ENCODE data around the gene ERICH3.

Gene ERICH3

GRCh38 chr1:74584185-74584584 is 89.4 kb downstream of the ERICH3 start:
- DNase-seq (ENCODE audit: extremely low read depth, low read depth), result no peak
- TF ChIP-seq CTCF (IDR thresholded peaks at IDR 0.05; ENCODE audit: low read depth, low read length, missing control alignments), result no peak

GRCh38 chr1:74583397-74583796 is 90.2 kb downstream of the ERICH3 start:
- no peak for TF ChIP-seq CTCF (IDR thresholded peaks at IDR 0.05; ENCODE audit: low read depth, low read length, missing control alignments)
- no peak overlapping the region for H3K4me3 ChIP-seq (replicated peaks; ENCODE audit: low read depth, low read length)
- no peak for DNase-seq (ENCODE audit: extremely low read depth, low read depth)

More at GRCh38 chr1:74584185-74584584, 89.4 kb downstream of the ERICH3 start:
- H3K4me3 ChIP-seq (replicated peaks; ENCODE audit: low read depth, low read length), result no peak overlapping the region

- DNase-seq (ENCODE audit: extremely low read depth, low read depth), result no peak
- no peak overlapping the region for H3K4me3 ChIP-seq (replicated peaks; ENCODE audit: low read depth, low read length)
- TF ChIP-seq CTCF (IDR thresholded peaks at IDR 0.05; ENCODE audit: low read depth, low read length, missing control alignments), result no peak
These were observed 94.2 kb downstream of the ERICH3 start for GRCh38 chr1:74579425-74579824.

GRCh38 chr1:74578101-74578500 is 95.5 kb downstream of the ERICH3 start:
- no peak for DNase-seq (ENCODE audit: extremely low read depth, low read depth)
- TF ChIP-seq CTCF (IDR thresholded peaks at IDR 0.05; ENCODE audit: low read depth, low read length, missing control alignments), result no peak
- H3K4me3 ChIP-seq (replicated peaks; ENCODE audit: low read depth, low read length), result no peak overlapping the region

GRCh38 chr1:74571891-74572290 is 101.7 kb downstream of the ERICH3 start:
- DNase-seq (ENCODE audit: extremely low read depth, low read depth), result no peak
- TF ChIP-seq CTCF (IDR thresholded peaks at IDR 0.05; ENCODE audit: low read depth, low read length, missing control alignments), result no peak
- H3K4me3 ChIP-seq (replicated peaks; ENCODE audit: low read depth, low read length), result no peak overlapping the region

- no peak for DNase-seq (ENCODE audit: extremely low read depth, low read depth)
- H3K4me3 ChIP-seq (replicated peaks; ENCODE audit: low read depth, low read length), result no peak overlapping the region
- no peak for TF ChIP-seq CTCF (IDR thresholded peaks at IDR 0.05; ENCODE audit: low read depth, low read length, missing control alignments)
These were observed 102.1 kb downstream of the ERICH3 start for GRCh38 chr1:74571493-74571800.

GRCh38 chr1:74570797-74571492 is 102.6 kb downstream of the ERICH3 start:
- no peak overlapping the region for H3K4me3 ChIP-seq (replicated peaks; ENCODE audit: low read depth, low read length)
- no peak for DNase-seq (ENCODE audit: extremely low read depth, low read depth)
- no peak for TF ChIP-seq CTCF (IDR thresholded peaks at IDR 0.05; ENCODE audit: low read depth, low read length, missing control alignments)

All from HFF-Myc (cell line).